Adipocyte (in vitro differentiated cells): ENCODE data around the gene UVRAG.

ENCODE experiments used
- DNase-seq: peaks from one replicate; pipeline ENCODE4 v3.0.0-alpha.2; 2015; ENCODE audit warnings: low read depth
- H3K27me3 ChIP-seq: replicated peaks from 2 replicates; pipeline ENCODE4 v1.7.0; 2013; ENCODE audit warnings: mild to moderate bottlenecking, low read length, moderate library complexity; ENCODE audit not compliant: control insufficient read depth, insufficient read depth
- H3K36me3 ChIP-seq: 2 replicates; pipeline ENCODE4 v1.7.0; 2013; ENCODE audit warnings: low read length, mild to moderate bottlenecking, moderate library complexity; ENCODE audit not compliant: control insufficient read depth, insufficient read depth, severe bottlenecking
- H3K4me1 ChIP-seq: 2 replicates; pipeline ENCODE4 v1.7.0; 2013; ENCODE audit warnings: mild to moderate bottlenecking, low read length, moderate library complexity; ENCODE audit not compliant: control insufficient read depth, insufficient read depth
- H3K4me3 ChIP-seq: 2 replicates; pipeline ENCODE4 v1.7.0; 2013; ENCODE audit warnings: mild to moderate bottlenecking, low read length, moderate library complexity
- H3K9ac ChIP-seq: 2 replicates; pipeline ENCODE4 v1.7.0; 2013; ENCODE audit warnings: mild to moderate bottlenecking, low read length, moderate library complexity
- H3K9me3 ChIP-seq: 2 replicates; pipeline ENCODE4 v1.7.0; 2013; ENCODE audit warnings: mild to moderate bottlenecking, low read length, moderate library complexity; ENCODE audit not compliant: control insufficient read depth

UVRAG gene

GRCh38 chr11:76155500-76156227, 340.7 kb downstream of the UVRAG start:
- no peak for DNase-seq
- no peak overlapping the region for H3K4me3 ChIP-seq
- peaks cover 5% of the 10 kb centered on the region for H3K27me3 ChIP-seq
- peaks cover 26% of the 10 kb centered on the region for H3K4me1 ChIP-seq
- H3K36me3 ChIP-seq = no peaks in the 10 kb centered on the region
- no peaks in the 10 kb centered on the region for H3K9me3 ChIP-seq
- H3K9ac ChIP-seq = no peak overlapping the region

- Histone ChIP-seq H3K9ac (no peak overlapping the region), H3K27me3 (peaks cover 10% of the 10 kb centered on the region), H3K4me1 (peaks cover 28% of the 10 kb centered on the region), H3K36me3 (no peaks in the 10 kb centered on the region), H3K4me3 (no peak overlapping the region), H3K9me3 (no peaks in the 10 kb centered on the region)
- no peak for DNase-seq
Measured at GRCh38 chr11:76156971-76157427, 342.0 kb downstream of the UVRAG start.

- no peak for DNase-seq
- Histone ChIP-seq H3K9me3 (no peaks in the 10 kb centered on the region), H3K4me3 (no peak overlapping the region), H3K4me1 (peaks cover 21% of the 10 kb centered on the region), H3K27me3 (peaks cover 18% of the 10 kb centered on the region), H3K36me3 (no peaks in the 10 kb centered on the region), H3K9ac (no peak overlapping the region)
Measured at GRCh38 chr11:76157891-76158290, 342.9 kb downstream of the UVRAG start.

GRCh38 chr11:76158394-76159302, 343.6 kb downstream of the UVRAG start:
- Histone ChIP-seq H3K9ac (no peak overlapping the region), H3K4me1 (peaks cover 19% of the 10 kb centered on the region), H3K36me3 (no peaks in the 10 kb centered on the region), H3K27me3 (peaks cover 21% of the 10 kb centered on the region), H3K4me3 (no peak overlapping the region), H3K9me3 (no peaks in the 10 kb centered on the region)
- DNase-seq = no peak

- Histone ChIP-seq H3K4me3 (no peak overlapping the region), H3K27me3 (peaks cover 29% of the 10 kb centered on the region), H3K36me3 (no peaks in the 10 kb centered on the region), H3K9ac (no peak overlapping the region), H3K9me3 (no peaks in the 10 kb centered on the region), H3K4me1 (peaks cover 11% of the 10 kb centered on the region)
- DNase-seq = no peak
Measured at GRCh38 chr11:76159303-76159937, 344.4 kb downstream of the UVRAG start.

GRCh38 chr11:76159983-76160661, 345.1 kb downstream of the UVRAG start:
- Histone ChIP-seq H3K36me3 (no peaks in the 10 kb centered on the region), H3K4me1 (peaks cover 10% of the 10 kb centered on the region)

GRCh38 chr11:76160856-76161255, 345.8 kb downstream of the UVRAG start:
- DNase-seq = no peak
- no peaks in the 10 kb centered on the region for H3K36me3 ChIP-seq
- H3K4me3 ChIP-seq = no peak overlapping the region
- no peaks in the 10 kb centered on the region for H3K9me3 ChIP-seq
- H3K27me3 ChIP-seq = peaks cover 34% of the 10 kb centered on the region
- peaks cover 10% of the 10 kb centered on the region for H3K4me1 ChIP-seq
- H3K9ac ChIP-seq = no peak overlapping the region

More at GRCh38 chr11:76159983-76160661, 345.1 kb downstream of the UVRAG start:
- DNase-seq = no peak
- Histone ChIP-seq H3K9ac (no peak overlapping the region), H3K9me3 (no peaks in the 10 kb centered on the region), H3K27me3 (peaks cover 30% of the 10 kb centered on the region), H3K4me3 (no peak overlapping the region)

GRCh38 chr11:76161261-76161961, 346.4 kb downstream of the UVRAG start:
- Histone ChIP-seq H3K9me3 (no peaks in the 10 kb centered on the region), H3K9ac (no peak overlapping the region), H3K4me1 (peaks cover 10% of the 10 kb centered on the region), H3K36me3 (no peaks in the 10 kb centered on the region), H3K4me3 (no peak overlapping the region), H3K27me3 (peaks cover 34% of the 10 kb centered on the region)
- peak; percentile 19 for DNase-seq

- Histone ChIP-seq H3K4me3 (no peak overlapping the region), H3K9me3 (no peaks in the 10 kb centered on the region), H3K9ac (no peak overlapping the region), H3K27me3 (peaks cover 38% of the 10 kb centered on the region), H3K36me3 (no peaks in the 10 kb centered on the region), H3K4me1 (peaks cover 13% of the 10 kb centered on the region)
- no peak for DNase-seq
Measured at GRCh38 chr11:76162336-76163288, 347.6 kb downstream of the UVRAG start.
